ENCODE data around the gene CEMP1. TPM values are rescaled to one million over a fixed set of nuclear protein-coding genes. Genes with fewer than 3 reads are reported as not detected.

Gene CEMP1
- total RNA-seq, 2 experiments from 2014 or later: 0.80 to 1.1 TPM

Small RNA genes within 50 kb of the gene (microRNA-seq; reads per million reads assigned to microRNA genes)
- 2.8 reads per million for gene MIR3178

Other genes starting within 250 kb of the CEMP1 start
- gene ABCA3, start 190.7 kb downstream of the CEMP1 start, total RNA-seq: 1 to 10 TPM; 7.8 to 8.3 TPM
- gene CCNF, start 102.0 kb downstream of the CEMP1 start, total RNA-seq: 10 to 100 TPM; 67.7 to 70.5 TPM
- gene TEDC2, start 71.3 kb downstream of the CEMP1 start, total RNA-seq: 10 to 100 TPM; 16.0 to 17.8 TPM
- not detected for gene NTN3, start 60.1 kb downstream of the CEMP1 start, total RNA-seq
- 10 to 100 TPM; 16.5 to 17.9 TPM for gene TBC1D24, start 56.3 kb downstream of the CEMP1 start, total RNA-seq
- 100 to 1,000 TPM; 117 to 122 TPM for gene ATP6V0C, start 17.5 kb downstream of the CEMP1 start, total RNA-seq
- 10 to 100 TPM; 74.0 to 75.4 TPM for gene AMDHD2, start 11.0 kb downstream of the CEMP1 start, total RNA-seq
- gene PDPK1, start 6.6 kb upstream of the CEMP1 start, total RNA-seq: 10 to 100 TPM; 50.6 to 55.1 TPM
- 10 to 100 TPM; 27.5 to 30.1 TPM for gene KCTD5, start 151.1 kb upstream of the CEMP1 start, total RNA-seq
- 1 to 10 TPM; 1.9 to 2.2 TPM for gene PRSS27, start 188.8 kb upstream of the CEMP1 start, total RNA-seq
- 100 to 1,000 TPM; 740 to 773 TPM for gene SRRM2, start 221.2 kb upstream of the CEMP1 start, total RNA-seq
- gene ELOB, start 245.9 kb upstream of the CEMP1 start, total RNA-seq: 100 to 1,000 TPM; 205 to 210 TPM

Measured in activated naive CD8-positive, alpha-beta T cell treated with anti-CD3 and anti-CD28 coated beads, Interleukin-2, amount 10 ng/mL, durations not matched to agents 7 days and 5 days (primary cell).